PC-9 (cell line): ENCODE measurements around the gene ZNF555. TPM values are rescaled to one million over a fixed set of nuclear protein-coding genes. Genes with fewer than 3 reads are reported as not detected.

Experiments used
- BruUV-seq: library from RNA; stranded (reverse); fragments of 400-500 nt; replicated peaks from 2 replicates; lab custom pipeline; 2021; lab: Mats Ljungman, UMichigan
- CTCF ChIA-PET: fragments of 300-600 bp; sonication (Branson Sonifier 250); formaldehyde crosslinking; loops from one replicate; lab custom pipeline; 2022; ENCODE audit warnings: antibody characterized with exemption; lab: Charles Lee
- POLR2A ChIA-PET: fragments of 300-600 bp; sonication (Branson Sonifier 250); formaldehyde crosslinking; loops from one replicate; lab custom pipeline; 2022; ENCODE audit warnings: antibody characterized with exemption; ENCODE audit not compliant: unreplicated experiment; lab: Charles Lee
- DNase-seq, 2 experiments: peaks; one replicate each; pipeline versions ENCODE4 v3.0.0 to v3.0.0-alpha.2; 2015 to 2022; ENCODE audit warnings: mixed read lengths in 1 of 2
- H2AFZ ChIP-seq: fragments of 200-600 bp; sonication (generic); 2 replicates; pipeline ENCODE4 v1.8.1; 2017; ENCODE audit warnings: antibody characterized with exemption
- H3F3A ChIP-seq: fragments of 200-600 bp; sonication (generic); 2 replicates; pipeline ENCODE4 v1.8.1; 2017; ENCODE audit warnings: antibody characterized with exemption, mild to moderate bottlenecking, low read depth; ENCODE audit not compliant: insufficient read depth
- H3K27ac ChIP-seq: fragments of 200-600 bp; sonication (generic); 2 replicates; pipeline ENCODE4 v1.6.1; 2016; ENCODE audit warnings: mixed run types
- H3K27me3 ChIP-seq: fragments of 200-600 bp; sonication (generic); 2 replicates; pipeline ENCODE4 v1.6.1; 2016; ENCODE audit warnings: low read depth, mixed run types; ENCODE audit not compliant: insufficient read depth
- H3K36me3 ChIP-seq: fragments of 200-600 bp; sonication (generic); 2 replicates; pipeline ENCODE4 v1.6.1; 2016; ENCODE audit warnings: low read depth, mixed run types
- H3K4me1 ChIP-seq: fragments of 200-600 bp; sonication (generic); replicated peaks from 2 replicates; pipeline ENCODE4 v1.6.1; 2016; ENCODE audit warnings: mixed run types; ENCODE audit not compliant: insufficient read depth
- H3K4me2 ChIP-seq: fragments of 200-600 bp; sonication (generic); 2 replicates; pipeline ENCODE4 v1.6.1; 2017; ENCODE audit warnings: mixed run types
- H3K4me3 ChIP-seq: fragments of 200-600 bp; sonication (generic); 2 replicates; pipeline ENCODE4 v1.6.1; 2016; ENCODE audit warnings: mixed run types
- H3K79me2 ChIP-seq: fragments of 200-600 bp; sonication (generic); 2 replicates; pipeline ENCODE4 v1.6.1; 2017; ENCODE audit warnings: low read depth, mixed run types
- H3K9me2 ChIP-seq: fragments of 200-600 bp; sonication (generic); 2 replicates; pipeline ENCODE4 v1.8.1; 2017; ENCODE audit warnings: mild to moderate bottlenecking; ENCODE audit not compliant: insufficient read depth
- H3K9me3 ChIP-seq: fragments of 200-600 bp; sonication (generic); 2 replicates; pipeline ENCODE4 v1.8.1; 2016; ENCODE audit warnings: low read depth; ENCODE audit not compliant: insufficient read depth
- H4K20me1 ChIP-seq: fragments of 200-600 bp; sonication (generic); 2 replicates; pipeline ENCODE4 v1.8.1; 2017; ENCODE audit not compliant: insufficient read depth
- EZH2 ChIP-seq: fragments of 200-600 bp; sonication (generic); IDR thresholded peaks from 2 replicates; pipeline ENCODE4 v1.8.0; 2017; ENCODE audit warnings: antibody characterized with exemption, low read depth
- intact Hi-C: fragments of 100-400 bp; cut with micrococcal nuclease; formaldehyde crosslinking; loops from one replicate; pipeline ENCODE4 v1.10.0; 2022; ENCODE audit not compliant: unreplicated experiment
- total RNA-seq: library from RNA; stranded (reverse); gene quantifications from 2 replicates; pipeline ENCODE4 v1.2.3, GENCODE V29; 2021
- TF ChIP-seq, protein P1 (sequence below): fragments of 200-600 bp; sonication (generic); conservative IDR thresholded peaks from 2 replicates; pipeline ENCODE4 v1.6.1; 2017; ENCODE audit warnings: mixed run types, antibody characterized with exemption, mild to moderate bottlenecking, moderate library complexity

ZNF555 gene
- total RNA-seq, 1 experiment from 2014 or later: 2.2 TPM

DNA sequence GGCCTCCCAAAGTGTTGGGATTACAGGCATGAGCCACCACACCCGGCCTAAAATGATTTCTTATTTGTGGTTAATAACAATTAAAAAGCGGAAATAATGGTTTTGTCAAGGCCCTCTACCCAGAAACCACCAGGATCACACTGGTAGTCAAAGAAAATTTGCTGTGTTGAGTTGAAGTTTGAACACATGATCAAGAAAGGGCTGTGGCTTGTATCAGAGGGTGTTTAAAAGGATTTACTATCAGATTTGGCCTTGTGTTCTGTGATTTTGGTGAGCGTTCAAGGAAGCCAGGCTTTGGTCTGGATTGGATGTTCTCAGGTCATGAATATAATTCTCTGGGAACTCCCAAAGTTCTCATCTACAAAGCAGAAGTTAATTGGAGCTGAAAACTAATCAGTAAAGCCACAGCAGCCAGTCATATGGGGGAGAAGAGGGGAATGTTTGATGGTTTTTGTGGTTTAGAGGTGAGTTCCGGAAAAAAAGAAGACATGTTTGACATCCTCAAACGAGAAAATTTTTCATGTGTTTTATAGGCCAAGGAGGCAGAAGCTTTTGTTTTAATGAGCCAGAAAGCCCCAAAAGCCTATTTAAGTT, 15.3 kb downstream of the ZNF555 start:
- intact Hi-C loops: no loop called here
- POLR2A ChIA-PET: no interaction called here

DNA sequence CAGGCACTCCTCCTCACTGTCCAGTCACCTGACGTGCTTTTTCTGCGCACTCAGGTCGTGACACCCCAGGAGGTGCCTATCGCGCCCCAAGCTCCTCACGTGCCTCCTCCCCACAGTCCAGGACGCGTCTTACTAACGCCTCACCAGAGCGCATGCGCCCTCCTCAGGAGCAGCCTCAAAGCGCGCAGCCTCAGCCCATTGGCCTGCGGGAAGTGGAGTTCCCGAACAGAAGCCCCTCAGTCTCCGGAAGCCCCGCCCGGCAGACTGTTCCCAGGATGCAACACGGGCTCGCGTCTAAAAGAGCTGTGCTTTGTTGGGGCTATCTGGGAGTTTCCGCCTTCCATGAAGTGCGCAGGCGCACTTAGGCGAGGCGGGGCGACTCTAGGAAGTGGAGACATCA, 17.6 kb downstream of the ZNF555 start:
- H3F3A ChIP-seq: no peaks in the 10 kb centered on the region
- no peaks in the 10 kb centered on the region for H3K79me2 ChIP-seq
- no peaks in the 10 kb centered on the region for H3K36me3 ChIP-seq
- H4K20me1 ChIP-seq: no peaks in the 10 kb centered on the region
- no peaks in the 10 kb centered on the region for H3K9me3 ChIP-seq
- H3K9me2 ChIP-seq: no peaks in the 10 kb centered on the region
- no TSS peak for BruUV-seq
- no peak overlapping the region for H2AFZ ChIP-seq
- no peak overlapping the region for H3K27ac ChIP-seq
- intact Hi-C loops: no loop called here
- H3K4me2 ChIP-seq: no peak overlapping the region
- TF ChIP-seq, protein P1, sequence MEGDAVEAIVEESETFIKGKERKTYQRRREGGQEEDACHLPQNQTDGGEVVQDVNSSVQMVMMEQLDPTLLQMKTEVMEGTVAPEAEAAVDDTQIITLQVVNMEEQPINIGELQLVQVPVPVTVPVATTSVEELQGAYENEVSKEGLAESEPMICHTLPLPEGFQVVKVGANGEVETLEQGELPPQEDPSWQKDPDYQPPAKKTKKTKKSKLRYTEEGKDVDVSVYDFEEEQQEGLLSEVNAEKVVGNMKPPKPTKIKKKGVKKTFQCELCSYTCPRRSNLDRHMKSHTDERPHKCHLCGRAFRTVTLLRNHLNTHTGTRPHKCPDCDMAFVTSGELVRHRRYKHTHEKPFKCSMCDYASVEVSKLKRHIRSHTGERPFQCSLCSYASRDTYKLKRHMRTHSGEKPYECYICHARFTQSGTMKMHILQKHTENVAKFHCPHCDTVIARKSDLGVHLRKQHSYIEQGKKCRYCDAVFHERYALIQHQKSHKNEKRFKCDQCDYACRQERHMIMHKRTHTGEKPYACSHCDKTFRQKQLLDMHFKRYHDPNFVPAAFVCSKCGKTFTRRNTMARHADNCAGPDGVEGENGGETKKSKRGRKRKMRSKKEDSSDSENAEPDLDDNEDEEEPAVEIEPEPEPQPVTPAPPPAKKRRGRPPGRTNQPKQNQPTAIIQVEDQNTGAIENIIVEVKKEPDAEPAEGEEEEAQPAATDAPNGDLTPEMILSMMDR: no peak
- TF ChIP-seq EZH2: no peak
- no peaks in the 10 kb centered on the region for H3K4me1 ChIP-seq
- ChIA-PET CTCF (no interaction called here), POLR2A (no interaction called here)
- H3K27me3 ChIP-seq: no peaks in the 10 kb centered on the region; the same call in 1 of the 2 replicates
- no peak for DNase-seq
- H3K4me3 ChIP-seq: no peak overlapping the region

More for the DNA sequence above, 15.3 kb downstream of the ZNF555 start:
- DNase-seq: no peak
- no peaks in the 10 kb centered on the region for H3F3A ChIP-seq
- H3K27ac ChIP-seq: no peak overlapping the region
- H3K4me2 ChIP-seq: no peak overlapping the region
- H2AFZ ChIP-seq: no peak overlapping the region
- H4K20me1 ChIP-seq: no peaks in the 10 kb centered on the region
- no peak overlapping the region for H3K4me3 ChIP-seq
- H3K27me3 ChIP-seq: no peaks in the 10 kb centered on the region
- no peaks in the 10 kb centered on the region for H3K9me2 ChIP-seq
- no peaks in the 10 kb centered on the region for H3K79me2 ChIP-seq
- no peak for TF ChIP-seq EZH2
- TF ChIP-seq, protein P1: no peak
- CTCF ChIA-PET: no interaction called here
- no peaks in the 10 kb centered on the region for H3K4me1 ChIP-seq
- peaks cover 21% of the 10 kb centered on the region for H3K36me3 ChIP-seq
- H3K9me3 ChIP-seq: peaks cover 6% of the 10 kb centered on the region; the same call in 1 of the 2 replicates
- BruUV-seq: no TSS peak

DNA sequence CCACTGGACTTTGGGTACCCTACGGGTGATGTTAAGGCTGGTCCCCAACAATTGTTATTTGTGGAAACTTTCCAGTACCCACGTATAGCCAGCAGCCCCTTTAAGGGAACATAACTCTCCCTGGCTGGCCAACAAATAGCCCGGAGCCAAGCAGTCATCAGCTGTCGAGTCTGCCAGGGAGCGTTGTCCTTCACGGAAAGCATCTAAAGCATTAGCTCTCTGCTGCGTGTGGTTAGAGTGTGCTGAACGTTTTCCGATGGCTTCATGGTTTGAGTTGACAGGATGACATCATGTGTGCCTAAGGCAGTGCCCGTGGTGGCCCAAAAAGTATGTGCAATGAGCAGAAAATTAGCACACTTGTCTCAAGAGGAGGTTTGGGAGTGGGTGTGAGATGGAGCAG, 22.5 kb downstream of the ZNF555 start:
- TF ChIP-seq EZH2: no peak
- TF ChIP-seq, protein P1: no peak
- Histone ChIP-seq H3K79me2 (no peaks in the 10 kb centered on the region), H3K4me1 (no peaks in the 10 kb centered on the region), H3K4me2 (no peak overlapping the region), H2AFZ (no peak overlapping the region), H4K20me1 (no peaks in the 10 kb centered on the region), H3K27me3 (no peaks in the 10 kb centered on the region; the same call in 1 of the 2 replicates), H3K9me2 (no peaks in the 10 kb centered on the region), H3K27ac (no peak overlapping the region), H3K9me3 (no peaks in the 10 kb centered on the region), H3K4me3 (no peak overlapping the region), H3K36me3 (no peaks in the 10 kb centered on the region), H3F3A (no peaks in the 10 kb centered on the region)
- intact Hi-C loops: no loop called here
- ChIA-PET POLR2A (no interaction called here), CTCF (no interaction called here)
- BruUV-seq: no TSS peak
- no peak for DNase-seq
